ENCODE results near the gene FBL.
"Not testable (repeated sequence)": the region's sequence is repeated elsewhere in the genome, so short reads cannot be mapped to it uniquely, and the experiment has no call there.

The FBL gene

GRCh38 chr19:39881495-39882110, 35.4 kb upstream of the FBL start:
- not testable (repeated sequence) for H4K20me1 ChIP-seq (ENCODE audit: insufficient read depth, low read length); H3K9ac ChIP-seq (ENCODE audit: low read length); H3K4me1 ChIP-seq (ENCODE audit: low read length); H3K9me3 ChIP-seq (ENCODE audit: insufficient read depth, low read length); H3K27me3 ChIP-seq (ENCODE audit: low read depth, low read length); H3K79me2 ChIP-seq (ENCODE audit: low read length); H2AFZ ChIP-seq (ENCODE audit: low read depth, low read length); H3K36me3 ChIP-seq (replicated peaks; ENCODE audit: low read depth, low read length); H3K27ac ChIP-seq (ENCODE audit: low read length)
- peak; percentile 51 for TF ChIP-seq CTCF (IDR thresholded peaks at IDR 0.05; ENCODE audit: low read depth, low read length)
- Histone ChIP-seq H3K4me3 (ENCODE audit: low read length) (peak overlapping the region; percentile 51; the same call in 1 of the 2 replicates), H3K4me2 (ENCODE audit: low read length) (peak overlapping the region; percentile 17)

- not testable (repeated sequence) for H4K20me1 ChIP-seq (ENCODE audit: insufficient read depth, low read length); H3K27me3 ChIP-seq (ENCODE audit: low read depth, low read length); H3K9me3 ChIP-seq (ENCODE audit: insufficient read depth, low read length); H3K4me1 ChIP-seq (ENCODE audit: low read length); H3K36me3 ChIP-seq (replicated peaks; ENCODE audit: low read depth, low read length); H3K27ac ChIP-seq (ENCODE audit: low read length); H3K4me3 ChIP-seq (ENCODE audit: low read length); H3K79me2 ChIP-seq (ENCODE audit: low read length); H3K9ac ChIP-seq (ENCODE audit: low read length); H3K4me2 ChIP-seq (ENCODE audit: low read length); H2AFZ ChIP-seq (ENCODE audit: low read depth, low read length)
Observed at GRCh38 chr19:39880241-39880640, 34.1 kb upstream of the FBL start.

- H3K36me3 ChIP-seq (replicated peaks; ENCODE audit: low read depth, low read length); H3K27me3 ChIP-seq (ENCODE audit: low read depth, low read length); H4K20me1 ChIP-seq (ENCODE audit: insufficient read depth, low read length); H3K9ac ChIP-seq (ENCODE audit: low read length); H3K4me1 ChIP-seq (ENCODE audit: low read length); H3K79me2 ChIP-seq (ENCODE audit: low read length); H3K4me3 ChIP-seq (ENCODE audit: low read length); H3K9me3 ChIP-seq (ENCODE audit: insufficient read depth, low read length); H3K27ac ChIP-seq (ENCODE audit: low read length); H3K4me2 ChIP-seq (ENCODE audit: low read length); H2AFZ ChIP-seq (ENCODE audit: low read depth, low read length): not testable (repeated sequence)
Observed at GRCh38 chr19:39879796-39880195, 33.6 kb upstream of the FBL start.

GRCh38 chr19:39878866-39879265, 32.7 kb upstream of the FBL start:
- not testable (repeated sequence) for H3K9ac ChIP-seq (ENCODE audit: low read length); H3K4me1 ChIP-seq (ENCODE audit: low read length); H3K27me3 ChIP-seq (ENCODE audit: low read depth, low read length); H3K4me2 ChIP-seq (ENCODE audit: low read length); H3K79me2 ChIP-seq (ENCODE audit: low read length); H3K9me3 ChIP-seq (ENCODE audit: insufficient read depth, low read length); H4K20me1 ChIP-seq (ENCODE audit: insufficient read depth, low read length); H3K4me3 ChIP-seq (ENCODE audit: low read length); H2AFZ ChIP-seq (ENCODE audit: low read depth, low read length); H3K36me3 ChIP-seq (replicated peaks; ENCODE audit: low read depth, low read length); H3K27ac ChIP-seq (ENCODE audit: low read length)

GRCh38 chr19:39878398-39878797, 32.2 kb upstream of the FBL start:
- no peak overlapping the region for H2AFZ ChIP-seq (ENCODE audit: low read depth, low read length)
- H3K9ac ChIP-seq (ENCODE audit: low read length) = no peak overlapping the region
- H3K27me3 ChIP-seq (ENCODE audit: low read depth, low read length) = no peaks in the 10 kb centered on the region
- H3K4me2 ChIP-seq (ENCODE audit: low read length) = no peak overlapping the region
- H3K4me3 ChIP-seq (ENCODE audit: low read length) = no peak overlapping the region
- H3K36me3 ChIP-seq (replicated peaks; ENCODE audit: low read depth, low read length) = no peaks in the 10 kb centered on the region
- H3K79me2 ChIP-seq (ENCODE audit: low read length) = no peaks in the 10 kb centered on the region
- no peak overlapping the region for H3K27ac ChIP-seq (ENCODE audit: low read length)
- TF ChIP-seq EZH2phosphoT487 (IDR thresholded peaks at IDR 0.05; ENCODE audit: low read depth) (no peak), CTCF (IDR thresholded peaks at IDR 0.05; ENCODE audit: low read depth, low read length) (no peak)
- no peaks in the 10 kb centered on the region for H3K4me1 ChIP-seq (ENCODE audit: low read length)
- no peaks in the 10 kb centered on the region for H4K20me1 ChIP-seq (ENCODE audit: insufficient read depth, low read length)
- no peaks in the 10 kb centered on the region for H3K9me3 ChIP-seq (ENCODE audit: insufficient read depth, low read length)

- not testable (repeated sequence) for H3K9ac ChIP-seq (ENCODE audit: low read length); H4K20me1 ChIP-seq (ENCODE audit: insufficient read depth, low read length); H3K27me3 ChIP-seq (ENCODE audit: low read depth, low read length); H2AFZ ChIP-seq (ENCODE audit: low read depth, low read length); H3K4me2 ChIP-seq (ENCODE audit: low read length); H3K9me3 ChIP-seq (ENCODE audit: insufficient read depth, low read length); H3K4me3 ChIP-seq (ENCODE audit: low read length); H3K27ac ChIP-seq (ENCODE audit: low read length); H3K79me2 ChIP-seq (ENCODE audit: low read length); H3K36me3 ChIP-seq (replicated peaks; ENCODE audit: low read depth, low read length); H3K4me1 ChIP-seq (ENCODE audit: low read length)
Observed at GRCh38 chr19:39877982-39878381, 31.8 kb upstream of the FBL start.

- not testable (repeated sequence) for H3K4me1 ChIP-seq (ENCODE audit: low read length); H3K4me2 ChIP-seq (ENCODE audit: low read length); H3K27ac ChIP-seq (ENCODE audit: low read length); H3K79me2 ChIP-seq (ENCODE audit: low read length); H4K20me1 ChIP-seq (ENCODE audit: insufficient read depth, low read length); H3K27me3 ChIP-seq (ENCODE audit: low read depth, low read length); H3K9me3 ChIP-seq (ENCODE audit: insufficient read depth, low read length); H3K36me3 ChIP-seq (replicated peaks; ENCODE audit: low read depth, low read length); H2AFZ ChIP-seq (ENCODE audit: low read depth, low read length); H3K4me3 ChIP-seq (ENCODE audit: low read length); H3K9ac ChIP-seq (ENCODE audit: low read length)
Observed at GRCh38 chr19:39877488-39877887, 31.3 kb upstream of the FBL start.

- not testable (repeated sequence) for H3K36me3 ChIP-seq (replicated peaks; ENCODE audit: low read depth, low read length); H3K4me2 ChIP-seq (ENCODE audit: low read length); H3K9me3 ChIP-seq (ENCODE audit: insufficient read depth, low read length); H3K9ac ChIP-seq (ENCODE audit: low read length); H3K4me1 ChIP-seq (ENCODE audit: low read length); H3K79me2 ChIP-seq (ENCODE audit: low read length); H2AFZ ChIP-seq (ENCODE audit: low read depth, low read length); H4K20me1 ChIP-seq (ENCODE audit: insufficient read depth, low read length); H3K27ac ChIP-seq (ENCODE audit: low read length); H3K27me3 ChIP-seq (ENCODE audit: low read depth, low read length); H3K4me3 ChIP-seq (ENCODE audit: low read length)
Observed at GRCh38 chr19:39876486-39876885, 30.3 kb upstream of the FBL start.
